Measurements from ENCODE around the gene P3R3URF.

Gene P3R3URF

DNA sequence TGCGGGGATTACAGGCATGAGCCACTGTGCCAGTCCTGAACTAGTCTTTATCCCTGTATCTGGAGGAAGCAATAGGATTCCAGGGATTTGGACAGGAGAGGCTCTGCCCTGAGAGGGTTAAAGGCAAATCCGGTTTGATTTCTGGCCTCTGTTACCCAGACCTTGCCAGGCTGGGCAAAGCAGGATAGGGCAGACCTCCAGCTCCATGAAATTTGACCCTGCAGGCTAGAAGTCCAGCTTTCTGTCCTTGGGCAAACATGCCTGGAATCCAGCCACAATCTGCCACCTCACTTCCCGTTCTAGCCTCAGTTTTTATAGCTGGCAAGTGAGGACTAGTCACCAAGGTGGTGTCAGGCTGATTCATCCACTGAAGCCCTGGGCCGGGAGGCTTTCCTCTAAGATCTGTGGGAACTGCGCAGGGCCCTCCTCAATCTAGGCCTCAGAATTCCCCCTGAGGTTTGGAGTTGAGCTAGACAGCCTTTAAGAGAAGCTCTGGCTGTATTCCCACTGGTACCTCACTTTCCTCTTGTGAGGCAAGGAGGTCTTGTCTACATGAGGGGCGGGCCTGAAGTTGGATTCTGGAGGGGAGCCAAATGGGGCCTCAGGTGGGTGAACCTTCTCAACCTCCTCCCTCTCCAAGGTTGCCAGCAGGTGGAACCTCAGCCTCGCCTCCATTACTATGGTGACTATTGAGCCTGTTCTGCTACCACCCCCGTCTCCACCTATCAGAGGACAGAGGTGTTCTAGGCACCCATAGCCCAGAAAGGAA, 7.0 kb upstream of the P3R3URF start:
- no peak overlapping the region for H3K4me3 ChIP-seq (ENCODE audit: control insufficient read depth in 1 of 7, extremely low read depth in 1 of 7, insufficient read depth in 4 of 7, low read depth in 2 of 7, low read length in 6 of 7)
- no peaks in the 10 kb centered on the region for H3K9me3 ChIP-seq (ENCODE audit: control extremely low read depth in 1 of 5, control insufficient read depth in 4 of 5, insufficient read depth in 2 of 5, low read depth in 1 of 5, low read length in 4 of 5)
- no peaks in the 10 kb centered on the region for H3K27me3 ChIP-seq (replicated peaks in 2 of 5; ENCODE audit: control insufficient read depth in 4 of 5, insufficient read depth in 5 of 5, low read length in 4 of 5)
- WGBS (ENCODE audit: insufficient coverage) = 66% methylated on average over 5 of the region's 8 CpGs
- no peak overlapping the region for H3K27ac ChIP-seq (ENCODE audit: insufficient read depth in 1 of 2, low read depth in 1 of 2, low read length in 2 of 2, poor library complexity in 1 of 2, severe bottlenecking in 2 of 2)
- ChIA-PET CTCF (interaction anchor here (1.0 to 11.4 kb wide), 12 partner anchors 9 to 155 kb away, joined by 3 to 167 read pairs (median 3); no protein-coding TSS in a partner anchor), POLR2A (interaction anchor here (0.6 kb wide), 1 partner anchor 52 kb away, joined by 3 read pairs; no protein-coding TSS in a partner anchor)
- peaks cover 0 to 16% (median 10%) of the 10 kb centered on the region in 4 experiments for H3K4me1 ChIP-seq (ENCODE audit: control extremely low read depth in 1 of 4, control insufficient read depth in 4 of 4, insufficient read depth in 4 of 4, low read length in 3 of 4)
- peak in 2 of 3 donors; percentile 19 to 34 for DNase-seq
- peaks cover 0 to 13% (median 4%) of the 10 kb centered on the region in 4 experiments for H3K36me3 ChIP-seq (ENCODE audit: control insufficient read depth in 4 of 4, insufficient read depth in 4 of 4, low read length in 3 of 4)

DNA sequence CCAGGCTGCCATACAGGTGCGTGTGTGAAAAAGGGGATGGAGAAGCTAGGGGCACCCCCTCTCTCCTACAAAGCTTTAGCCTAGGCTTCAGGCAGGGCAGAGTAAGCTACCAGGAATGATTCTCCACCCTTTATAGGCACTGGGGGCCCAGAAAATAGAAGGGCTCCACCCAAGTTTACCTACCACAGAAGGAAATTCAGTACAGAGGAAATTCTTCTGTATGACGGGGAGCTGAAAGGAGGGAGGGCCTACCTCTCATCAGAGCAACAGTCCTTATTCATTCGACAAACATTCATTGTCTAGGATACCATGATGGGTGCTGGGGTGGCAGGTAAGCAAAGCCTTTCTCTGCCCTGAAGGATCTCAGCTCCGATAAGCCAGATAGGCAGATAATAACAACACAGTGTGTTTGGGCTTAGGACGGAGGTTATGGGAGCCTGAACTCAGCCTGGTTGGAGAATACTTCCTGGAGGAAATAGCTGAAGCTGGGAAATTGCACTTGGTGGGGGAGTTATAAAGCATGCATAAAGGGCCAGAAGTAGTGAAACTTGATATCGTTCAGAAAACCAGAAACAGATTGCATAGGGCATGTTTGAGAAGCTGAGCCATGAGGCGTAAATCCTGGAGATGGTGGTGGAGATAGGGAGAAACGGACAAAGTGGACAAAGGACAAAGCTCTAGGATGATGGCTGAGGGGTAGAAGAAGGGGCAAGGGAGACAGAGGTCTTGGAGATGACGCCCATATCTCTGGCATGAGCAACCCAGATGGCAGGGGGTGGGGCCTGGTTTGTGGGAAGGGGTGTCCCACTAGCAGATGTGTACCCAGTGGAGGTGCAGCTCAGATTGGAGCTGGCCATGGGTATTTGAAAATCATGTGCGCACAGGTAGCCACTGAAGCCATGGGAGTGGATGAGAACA, 5.3 kb upstream of the P3R3URF start:
- 89% methylated on average over 10 of the region's 10 CpGs for WGBS (ENCODE audit: insufficient coverage)
- no peak for DNase-seq
- no peaks in the 10 kb centered on the region for H3K27me3 ChIP-seq (replicated peaks in 2 of 5; ENCODE audit: control insufficient read depth in 4 of 5, insufficient read depth in 5 of 5, low read length in 4 of 5)
- CTCF ChIA-PET = interaction anchor here (0.6 to 11.4 kb wide), 17 partner anchors 9 to 175 kb away, joined by 3 to 167 read pairs (median 5); no protein-coding TSS in a partner anchor
- no peak overlapping the region for H3K4me3 ChIP-seq (ENCODE audit: control insufficient read depth in 1 of 7, extremely low read depth in 1 of 7, insufficient read depth in 4 of 7, low read depth in 2 of 7, low read length in 6 of 7)
- peaks cover 0 to 16% (median 10%) of the 10 kb centered on the region in 4 experiments for H3K4me1 ChIP-seq (ENCODE audit: control extremely low read depth in 1 of 4, control insufficient read depth in 4 of 4, insufficient read depth in 4 of 4, low read length in 3 of 4)
- no peaks in the 10 kb centered on the region for H3K9me3 ChIP-seq (ENCODE audit: control extremely low read depth in 1 of 5, control insufficient read depth in 4 of 5, insufficient read depth in 2 of 5, low read depth in 1 of 5, low read length in 4 of 5)
- no peak overlapping the region for H3K27ac ChIP-seq (ENCODE audit: insufficient read depth in 1 of 2, low read depth in 1 of 2, low read length in 2 of 2, poor library complexity in 1 of 2, severe bottlenecking in 2 of 2)
- POLR2A ChIA-PET = interaction anchor here (0.7 kb wide), 1 partner anchor 43 kb away, joined by 3 read pairs; no protein-coding TSS in a partner anchor
- H3K36me3 ChIP-seq (ENCODE audit: control insufficient read depth in 4 of 4, insufficient read depth in 4 of 4, low read length in 3 of 4) = no peaks in the 10 kb centered on the region

DNA sequence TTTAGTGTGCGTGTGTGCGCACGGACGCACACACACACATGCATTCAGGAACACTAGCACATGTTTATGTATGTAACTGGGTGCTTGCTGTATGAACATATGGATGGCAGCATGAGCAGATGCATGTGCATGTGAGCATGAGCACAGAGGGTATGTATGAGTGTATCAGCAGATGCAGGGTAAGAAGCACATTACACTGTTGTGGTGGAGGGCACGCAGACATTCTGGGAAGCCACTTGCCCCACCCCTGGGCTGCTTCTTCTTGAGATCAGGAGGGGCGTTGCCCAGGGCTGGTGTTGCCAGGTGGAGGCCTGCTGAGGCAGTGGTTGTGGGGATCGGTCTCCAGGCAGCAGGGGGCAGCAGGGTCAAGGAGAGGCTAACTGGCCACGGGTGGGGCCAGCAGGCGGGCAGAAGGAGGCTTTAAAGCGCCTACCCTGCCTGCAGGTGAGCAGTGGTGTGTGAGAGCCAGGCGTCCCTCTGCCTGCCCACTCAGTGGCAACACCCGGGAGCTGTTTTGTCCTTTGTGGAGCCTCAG, 3.9 kb upstream of the P3R3URF start:
- Histone ChIP-seq H3K4me1 (ENCODE audit: control extremely low read depth in 1 of 4, control insufficient read depth in 4 of 4, insufficient read depth in 4 of 4, low read length in 3 of 4) (peaks cover 0 to 16% (median 10%) of the 10 kb centered on the region in 4 experiments), H3K27ac (ENCODE audit: insufficient read depth in 1 of 2, low read depth in 1 of 2, low read length in 2 of 2, poor library complexity in 1 of 2, severe bottlenecking in 2 of 2) (no peak overlapping the region), H3K4me3 (ENCODE audit: control insufficient read depth in 1 of 7, extremely low read depth in 1 of 7, insufficient read depth in 4 of 7, low read depth in 2 of 7, low read length in 6 of 7) (no peak overlapping the region), H3K36me3 (ENCODE audit: control insufficient read depth in 4 of 4, insufficient read depth in 4 of 4, low read length in 3 of 4) (no peaks in the 10 kb centered on the region), H3K9me3 (ENCODE audit: control extremely low read depth in 1 of 5, control insufficient read depth in 4 of 5, insufficient read depth in 2 of 5, low read depth in 1 of 5, low read length in 4 of 5) (no peaks in the 10 kb centered on the region), H3K27me3 (replicated peaks in 2 of 5; ENCODE audit: control insufficient read depth in 4 of 5, insufficient read depth in 5 of 5, low read length in 4 of 5) (no peaks in the 10 kb centered on the region)
- WGBS (ENCODE audit: insufficient coverage) = 68% methylated on average over 11 of the region's 12 CpGs
- DNase-seq = peak in 2 of 3 donors; percentile 13 to 23
- POLR2A ChIA-PET = no interaction called here
- CTCF ChIA-PET = interaction anchor here (1.2 to 11.4 kb wide), 8 partner anchors 11 to 144 kb away, joined by 3 to 167 read pairs (median 6); no protein-coding TSS in a partner anchor

DNA sequence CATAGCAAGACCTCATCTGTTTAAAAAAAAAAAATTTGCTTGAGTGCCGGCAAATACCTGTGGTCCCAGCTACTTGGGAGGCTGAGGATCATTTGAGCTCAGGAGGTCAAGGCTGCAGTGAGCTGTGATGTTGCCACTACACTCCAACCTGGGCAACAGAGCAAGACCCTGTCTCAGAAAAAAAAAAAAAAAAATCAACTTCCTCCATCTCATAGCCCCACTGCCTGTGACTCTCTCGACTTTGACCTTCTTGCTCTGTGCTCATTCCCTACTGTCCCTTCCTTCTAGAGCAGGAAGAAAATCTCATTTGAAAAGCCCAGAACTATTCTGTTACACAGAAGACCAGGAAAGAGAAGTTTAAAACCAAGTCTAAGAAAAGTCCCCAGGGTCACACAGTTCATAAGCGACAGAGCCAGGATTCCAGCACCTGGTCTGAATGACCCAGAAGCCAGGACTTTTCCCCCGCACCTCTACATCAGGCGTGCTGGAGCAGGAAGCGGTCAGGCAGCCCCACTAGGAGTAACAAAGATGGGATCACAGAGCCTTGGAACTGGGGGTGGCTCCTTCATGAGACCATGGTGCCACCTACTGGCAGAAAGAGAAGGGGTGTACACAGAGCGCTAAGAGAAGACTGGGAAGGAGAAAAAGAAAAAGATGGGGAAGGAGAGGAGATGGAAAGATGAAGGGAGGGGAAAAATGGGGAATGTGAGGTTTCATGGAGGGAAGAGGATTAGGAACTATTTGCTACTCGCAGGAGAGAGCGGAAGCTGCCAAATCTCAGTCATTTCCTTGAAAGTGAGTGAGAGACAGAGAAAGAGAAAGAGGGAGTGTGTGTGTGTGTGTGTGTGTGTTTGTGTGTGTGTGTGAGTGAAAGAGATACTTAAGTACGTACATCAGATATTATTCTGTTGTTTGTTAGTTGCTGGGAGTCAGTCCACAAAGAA, 3.1 kb upstream of the P3R3URF start:
- Histone ChIP-seq H3K36me3 (ENCODE audit: control insufficient read depth in 4 of 4, insufficient read depth in 4 of 4, low read length in 3 of 4) (no peaks in the 10 kb centered on the region), H3K27ac (ENCODE audit: insufficient read depth in 1 of 2, low read depth in 1 of 2, low read length in 2 of 2, poor library complexity in 1 of 2, severe bottlenecking in 2 of 2) (no peak overlapping the region), H3K4me1 (ENCODE audit: control extremely low read depth in 1 of 4, control insufficient read depth in 4 of 4, insufficient read depth in 4 of 4, low read length in 3 of 4) (peaks cover 0 to 14% (median 7%) of the 10 kb centered on the region in 4 experiments), H3K9me3 (ENCODE audit: control extremely low read depth in 1 of 5, control insufficient read depth in 4 of 5, insufficient read depth in 2 of 5, low read depth in 1 of 5, low read length in 4 of 5) (no peaks in the 10 kb centered on the region), H3K27me3 (replicated peaks in 2 of 5; ENCODE audit: control insufficient read depth in 4 of 5, insufficient read depth in 5 of 5, low read length in 4 of 5) (no peaks in the 10 kb centered on the region), H3K4me3 (ENCODE audit: control insufficient read depth in 1 of 7, extremely low read depth in 1 of 7, insufficient read depth in 4 of 7, low read depth in 2 of 7, low read length in 6 of 7) (peak overlapping the region in 3 of 7 experiments; percentile 22 to 62 (median 50))
- ChIA-PET POLR2A (interaction anchor here (0.6 kb wide), 1 partner anchor 154 kb away, joined by 3 read pairs; no protein-coding TSS in a partner anchor), CTCF (interaction anchor here (0.7 to 11.4 kb wide), 8 partner anchors 14 to 155 kb away, joined by 3 to 167 read pairs (median 3); no protein-coding TSS in a partner anchor)
- peak; percentile 65 to 72 (median 67) for DNase-seq
- WGBS (ENCODE audit: insufficient coverage) = 22% methylated on average over 7 of the region's 10 CpGs

DNA sequence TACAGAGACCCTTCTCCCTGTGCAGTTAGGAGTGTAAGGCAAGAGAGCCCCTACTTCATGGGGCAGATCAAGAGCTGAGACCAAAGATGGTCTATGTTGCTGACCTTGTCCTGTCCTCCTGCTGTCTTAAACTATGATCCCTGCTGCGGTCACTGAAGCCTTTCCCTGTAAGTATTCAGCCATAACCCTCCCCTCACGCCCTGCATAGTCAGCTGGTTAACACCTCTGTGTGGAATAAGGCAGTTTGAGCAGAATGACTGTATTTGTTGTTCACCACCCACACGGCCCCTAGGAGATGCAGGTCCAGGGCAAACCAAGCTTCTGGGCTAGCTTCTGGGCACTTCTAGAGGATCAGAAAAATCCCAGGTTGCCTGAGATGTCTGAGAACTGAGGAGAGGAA, 1.0 kb downstream of the P3R3URF start:
- Histone ChIP-seq H3K4me1 (ENCODE audit: control extremely low read depth in 1 of 4, control insufficient read depth in 4 of 4, insufficient read depth in 4 of 4, low read length in 3 of 4) (peaks cover 0 to 3% (median 0%) of the 10 kb centered on the region in 4 experiments), H3K36me3 (ENCODE audit: control insufficient read depth in 4 of 4, insufficient read depth in 4 of 4, low read length in 3 of 4) (no peaks in the 10 kb centered on the region), H3K4me3 (ENCODE audit: control insufficient read depth in 1 of 7, extremely low read depth in 1 of 7, insufficient read depth in 4 of 7, low read depth in 2 of 7, low read length in 6 of 7) (no peak overlapping the region), H3K27ac (ENCODE audit: insufficient read depth in 1 of 2, low read depth in 1 of 2, low read length in 2 of 2, poor library complexity in 1 of 2, severe bottlenecking in 2 of 2) (no peak overlapping the region), H3K9me3 (ENCODE audit: control extremely low read depth in 1 of 5, control insufficient read depth in 4 of 5, insufficient read depth in 2 of 5, low read depth in 1 of 5, low read length in 4 of 5) (no peaks in the 10 kb centered on the region), H3K27me3 (replicated peaks in 2 of 5; ENCODE audit: control insufficient read depth in 4 of 5, insufficient read depth in 5 of 5, low read length in 4 of 5) (no peaks in the 10 kb centered on the region)
- DNase-seq = no peak
- 94% methylated on average over 2 of the region's 3 CpGs for WGBS (ENCODE audit: insufficient coverage)
- ChIA-PET CTCF (interaction anchor here (0.5 to 11.4 kb wide), 4 partner anchors 30 to 402 kb away, joined by 3 to 167 read pairs (median 4); no protein-coding TSS in a partner anchor), POLR2A (no interaction called here)

Measured in common myeloid progenitor, CD34-positive (primary cell).